A549 (cell line): Measurements from ENCODE around the gene RSRC1. TPM values are rescaled to one million over a fixed set of nuclear protein-coding genes. Genes with fewer than 3 reads are reported as not detected.

Experiments used
- ATAC-seq, 2 experiments: fragments of 200-7000 bp in 1 of 2; fragments of >200 bp in 1 of 2; cut with Nextera tagmentation in 1 of 2; cut with Tn5 transposase in 1 of 2; 3 replicates each; pipeline versions ENCODE4 v1.8.0 to v1.9.1; 2018 to 2020; ENCODE audit warnings: mild to moderate bottlenecking in 1 of 2, moderate library complexity in 1 of 2
- CTCF ChIA-PET: fragments of 300-600 bp; sonication (Branson Sonifier 250); formaldehyde crosslinking; extraction: SDS; loops from one replicate; lab custom pipeline; 2021; ENCODE audit warnings: antibody characterized with exemption, inconsistent platforms; lab: Yijun Ruan, JAX
- POLR2A ChIA-PET: fragments of 350-600 bp; formaldehyde crosslinking; extraction: SDS; loops from one replicate; lab custom pipeline; 2021; ENCODE audit warnings: antibody characterized with exemption, inconsistent platforms; lab: Yijun Ruan, JAX
- DNase-seq, 2 experiments: peaks; one replicate each; pipeline versions ENCODE4 v3.0.0 to v3.0.0-alpha.2; 2011 to 2016; ENCODE audit warnings: low read depth in 1 of 2, low spot score in 1 of 2
- FAIRE-seq: peaks from 2 replicates; lab custom pipeline; 2011; peaks lifted over from hg19 to GRCh38; lab: Jason Lieb, UNC
- H3K27ac ChIP-seq, 2 experiments: fragments of >200 bp; sonication (Bioruptor Twin); formaldehyde crosslinking; 3 replicates each; pipeline ENCODE4 v1.5.1; 2016 to 2017
- H3K4me1 ChIP-seq: fragments of >200 bp; sonication (Bioruptor Twin); formaldehyde crosslinking; 3 replicates; pipeline ENCODE4 v1.6.1; 2016
- H3K4me2 ChIP-seq: fragments of >200 bp; sonication (Bioruptor Twin); formaldehyde crosslinking; 3 replicates; pipeline ENCODE4 v1.6.1; 2016
- H3K4me3 ChIP-seq: fragments of >200 bp; sonication (Bioruptor Twin); formaldehyde crosslinking; 3 replicates; pipeline ENCODE4 v1.5.1; 2016
- H3K9me3 ChIP-seq: fragments of >200 bp; sonication (Bioruptor Twin); formaldehyde crosslinking; 3 replicates; pipeline ENCODE4 v1.6.1; 2016
- CBX2 ChIP-seq: fragments of 200-600 bp; sonication (generic); IDR thresholded peaks from 2 replicates; pipeline ENCODE4 v1.6.1; 2016; ENCODE audit warnings: low read depth, mild to moderate bottlenecking, borderline replicate concordance
- CEBPB ChIP-seq, 2 experiments: fragments of >200 bp in 1 of 2; sonication (Bioruptor Twin) in 1 of 2; formaldehyde crosslinking in 1 of 2; IDR thresholded peaks; 2 replicates each; pipeline ENCODE4 v1.6.1; 2012 to 2016
- CHD4 ChIP-seq: fragments of 200-600 bp; sonication (generic); IDR thresholded peaks from 2 replicates; pipeline ENCODE4 v1.6.1; 2016; ENCODE audit warnings: antibody characterized with exemption, mild to moderate bottlenecking, borderline replicate concordance
- EP300 ChIP-seq, 2 experiments: fragments of >200 bp; sonication (Bioruptor Twin); formaldehyde crosslinking; IDR thresholded peaks; 2 replicates in 1 of 2; 3 replicates in 1 of 2; pipeline ENCODE4 v1.6.1; 2016 to 2017
- FOSB ChIP-seq: fragments of 250-450 bp; sonication (Bioruptor Pico); IDR thresholded peaks from 2 replicates; pipeline ENCODE4 v1.5.0; 2020; ENCODE audit warnings: mild to moderate bottlenecking, moderate library complexity
- FOXS1 ChIP-seq: fragments of 250-450 bp; sonication (Bioruptor Pico); IDR thresholded peaks from 2 replicates; pipeline ENCODE4 v1.5.0; 2020; ENCODE audit warnings: mild to moderate bottlenecking, moderate library complexity
- HDAC2 ChIP-seq: fragments of 200-600 bp; sonication (generic); IDR thresholded peaks from 2 replicates; pipeline ENCODE4 v1.6.1; 2016
- HEYL ChIP-seq: fragments of 250-450 bp; sonication (Bioruptor Pico); IDR thresholded peaks from 2 replicates; pipeline ENCODE4 v1.8.0; 2021; ENCODE audit warnings: mild to moderate bottlenecking, moderate library complexity
- HOXA7 ChIP-seq: fragments of 250-450 bp; sonication (Bioruptor Pico); IDR thresholded peaks from 2 replicates; pipeline ENCODE4 v1.5.0; 2020; ENCODE audit warnings: mild to moderate bottlenecking, moderate library complexity
- HOXB13 ChIP-seq: fragments of 250-450 bp; sonication (Bioruptor Pico); IDR thresholded peaks from 2 replicates; pipeline ENCODE4 v1.5.0; 2020; ENCODE audit warnings: low read depth, mild to moderate bottlenecking, moderate library complexity
- MAFK ChIP-seq: fragments of 450-650 bp; IDR thresholded peaks from 2 replicates; pipeline ENCODE4 v1.6.1; 2014; ENCODE audit not compliant: partially characterized antibody
- MAZ ChIP-seq: fragments of 150-350 bp; IDR thresholded peaks from 2 replicates; pipeline ENCODE4 v1.6.1; 2014; ENCODE audit warnings: antibody characterized with exemption, low read depth, low read length, borderline replicate concordance
- MYC ChIP-seq: IDR thresholded peaks from 2 replicates; pipeline ENCODE4 v1.6.1; 2012; ENCODE audit warnings: mild to moderate bottlenecking, inconsistent platforms, low read length, improper control_type of control experiment, borderline replicate concordance
- NFE2L2 ChIP-seq: fragments of 150-350 bp; conservative IDR thresholded peaks from 2 replicates; pipeline ENCODE4 v1.6.1; 2014; ENCODE audit warnings: low read length
- NR3C1 ChIP-seq: fragments of >200 bp; sonication (Bioruptor Twin); formaldehyde crosslinking; IDR thresholded peaks from 3 replicates; pipeline ENCODE4 v1.6.1; 2017
- PHF8 ChIP-seq: fragments of 200-600 bp; sonication (generic); IDR thresholded peaks from 2 replicates; pipeline ENCODE4 v1.6.1; 2016; ENCODE audit warnings: low read depth, mild to moderate bottlenecking, antibody characterized with exemption, moderate library complexity, borderline replicate concordance
- RAD21 ChIP-seq, 2 experiments: fragments of >200 bp in 1 of 2; sonication (Bioruptor Twin) in 1 of 2; formaldehyde crosslinking in 1 of 2; IDR thresholded peaks in 1 of 2; conservative IDR thresholded peaks in 1 of 2; 2 replicates in 1 of 2; 3 replicates in 1 of 2; pipeline ENCODE4 v1.6.1; 2012 to 2018; ENCODE audit warnings: inconsistent platforms in 1 of 2
- RCOR1 ChIP-seq: fragments of 150-350 bp; IDR thresholded peaks from 2 replicates; pipeline ENCODE4 v1.6.1; 2014; ENCODE audit warnings: antibody characterized with exemption, low read length, low read depth
- RNF2 ChIP-seq: fragments of 200-600 bp; sonication (generic); IDR thresholded peaks from 2 replicates; pipeline ENCODE4 v1.6.1; 2016; ENCODE audit warnings: low read depth, mild to moderate bottlenecking, antibody characterized with exemption, moderate library complexity, borderline replicate concordance
- SMC3 ChIP-seq: fragments of >200 bp; sonication (Bioruptor Twin); formaldehyde crosslinking; IDR thresholded peaks from 3 replicates; pipeline ENCODE4 v1.6.1; 2018; ENCODE audit warnings: inconsistent platforms
- SREBF2 ChIP-seq: fragments of 450-650 bp; IDR thresholded peaks from 2 replicates; pipeline ENCODE4 v1.6.1; 2014; ENCODE audit warnings: mild to moderate bottlenecking, moderate library complexity
- ZFP36 ChIP-seq: fragments of 450-650 bp; IDR thresholded peaks from 2 replicates; pipeline ENCODE4 v1.6.1; 2014; ENCODE audit warnings: borderline replicate concordance; ENCODE audit not compliant: partially characterized antibody
- ZNF302 ChIP-seq: fragments of 250-450 bp; sonication (Bioruptor Pico); IDR thresholded peaks from 2 replicates; pipeline ENCODE4 v1.9.0; 2021; ENCODE audit warnings: inconsistent platforms, mild to moderate bottlenecking, moderate library complexity
- ZSCAN20 ChIP-seq: fragments of 250-450 bp; sonication (Bioruptor Pico); IDR thresholded peaks from 2 replicates; pipeline ENCODE4 v1.8.0; 2022; ENCODE audit warnings: mild to moderate bottlenecking, moderate library complexity
- WGBS: methylation state at CpG from one replicate; pipeline ENCODE4 v1.1.6; 2017; ENCODE audit errors: missing lambda C conversion rate; 5-methylcytosine and 5-hydroxymethylcytosine counted together
- polyA plus RNA-seq, 4 experiments: library from polyadenylated mRNA; depleted of rRNA in 3 of 4; stranded (reverse); fragments of >200 nt; fragmentation: RNase III in 1 of 4; extraction: RNeasy Plus Mini Kit Qiagen cat#74134 plus additional on column Dnase treatment in 1 of 4; gene quantifications; 2 replicates in 3 of 4; 3 replicates in 1 of 4; pipeline ENCODE4 v1.2.3, GENCODE V29; 2011 to 2017
- TF ChIP-seq, protein P1 (sequence below): IDR thresholded peaks from 2 replicates; pipeline ENCODE4 v1.6.1; 2012; ENCODE audit warnings: low read depth, borderline replicate concordance
- TF ChIP-seq, protein P2 (sequence below): IDR thresholded peaks from 2 replicates; pipeline ENCODE4 v1.6.1; 2012
- TF ChIP-seq, protein P3 (sequence below): fragments of 250-450 bp; sonication (Bioruptor Pico); IDR thresholded peaks from 2 replicates; pipeline ENCODE4 v1.5.0; 2021; ENCODE audit warnings: mild to moderate bottlenecking, moderate library complexity, borderline replicate concordance
- TF ChIP-seq, protein P4 (sequence below): fragments of >200 bp; sonication (Bioruptor Twin); formaldehyde crosslinking; IDR thresholded peaks from 3 replicates; pipeline ENCODE4 v1.6.1; 2016

Gene RSRC1
- polyA plus RNA-seq, 2 of the 4 experiments (the other 2 are of a cell fraction), result 17.5 to 52.2 TPM

DNA sequence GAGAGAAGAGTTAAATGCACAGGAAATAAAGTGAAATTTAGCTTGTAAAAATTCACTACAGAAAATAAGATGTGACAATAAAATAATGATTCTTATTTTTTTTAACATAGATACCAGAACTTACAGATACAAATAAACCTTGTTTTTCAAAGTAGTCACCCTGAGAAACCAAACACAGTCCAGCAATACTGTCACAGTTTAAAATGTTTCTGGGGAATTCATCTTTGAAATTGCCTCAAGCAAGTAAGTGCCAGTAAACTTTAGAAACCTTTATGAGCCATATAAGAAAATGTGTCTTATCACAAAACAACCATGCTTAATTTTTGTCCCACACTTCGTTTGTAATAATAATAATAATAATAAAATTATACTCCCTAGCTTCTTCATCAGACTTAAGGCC is 23.5 kb upstream of the RSRC1 start:
- FAIRE-seq (no peak), DNase-seq (no peak), ATAC-seq (no peak)
- ChIA-PET CTCF (no interaction called here), POLR2A (no interaction called here)
- no peaks in the 10 kb centered on the region for H3K4me1 ChIP-seq
- H3K27ac ChIP-seq, result no peak overlapping the region
- H3K4me2 ChIP-seq, result no peak overlapping the region
- WGBS, result 0% methylated on average over 1 of the region's 1 CpG
- TF ChIP-seq, protein P1, sequence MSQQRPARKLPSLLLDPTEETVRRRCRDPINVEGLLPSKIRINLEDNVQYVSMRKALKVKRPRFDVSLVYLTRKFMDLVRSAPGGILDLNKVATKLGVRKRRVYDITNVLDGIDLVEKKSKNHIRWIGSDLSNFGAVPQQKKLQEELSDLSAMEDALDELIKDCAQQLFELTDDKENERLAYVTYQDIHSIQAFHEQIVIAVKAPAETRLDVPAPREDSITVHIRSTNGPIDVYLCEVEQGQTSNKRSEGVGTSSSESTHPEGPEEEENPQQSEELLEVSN, result no peak
- no peak for TF ChIP-seq HDAC2
- no peak for TF ChIP-seq CHD4
- no peak for TF ChIP-seq FOXS1 (CRISPR knock-in tag)
- TF ChIP-seq PHF8, result no peak
- TF ChIP-seq HOXA7 (CRISPR knock-in tag), result no peak
- TF ChIP-seq ZSCAN20 (CRISPR knock-in tag), result no peak
- TF ChIP-seq HEYL (CRISPR knock-in tag), result no peak
- TF ChIP-seq RCOR1, result no peak
- TF ChIP-seq FOSB, result no peak
- no peak for TF ChIP-seq CEBPB (IDR thresholded peaks at IDR 0.05)
- TF ChIP-seq HOXB13 (CRISPR knock-in tag), result no peak
- TF ChIP-seq, protein P2, sequence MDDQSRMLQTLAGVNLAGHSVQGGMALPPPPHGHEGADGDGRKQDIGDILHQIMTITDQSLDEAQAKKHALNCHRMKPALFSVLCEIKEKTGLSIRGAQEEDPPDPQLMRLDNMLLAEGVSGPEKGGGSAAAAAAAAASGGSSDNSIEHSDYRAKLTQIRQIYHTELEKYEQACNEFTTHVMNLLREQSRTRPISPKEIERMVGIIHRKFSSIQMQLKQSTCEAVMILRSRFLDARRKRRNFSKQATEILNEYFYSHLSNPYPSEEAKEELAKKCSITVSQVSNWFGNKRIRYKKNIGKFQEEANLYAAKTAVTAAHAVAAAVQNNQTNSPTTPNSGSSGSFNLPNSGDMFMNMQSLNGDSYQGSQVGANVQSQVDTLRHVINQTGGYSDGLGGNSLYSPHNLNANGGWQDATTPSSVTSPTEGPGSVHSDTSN, result no peak
- TF ChIP-seq MAZ, result no peak
- TF ChIP-seq SMC3, result no peak
- TF ChIP-seq MYC, result no peak
- no peak for TF ChIP-seq CBX2
- no peaks in the 10 kb centered on the region for H3K9me3 ChIP-seq
- no peak overlapping the region for H3K4me3 ChIP-seq

DNA sequence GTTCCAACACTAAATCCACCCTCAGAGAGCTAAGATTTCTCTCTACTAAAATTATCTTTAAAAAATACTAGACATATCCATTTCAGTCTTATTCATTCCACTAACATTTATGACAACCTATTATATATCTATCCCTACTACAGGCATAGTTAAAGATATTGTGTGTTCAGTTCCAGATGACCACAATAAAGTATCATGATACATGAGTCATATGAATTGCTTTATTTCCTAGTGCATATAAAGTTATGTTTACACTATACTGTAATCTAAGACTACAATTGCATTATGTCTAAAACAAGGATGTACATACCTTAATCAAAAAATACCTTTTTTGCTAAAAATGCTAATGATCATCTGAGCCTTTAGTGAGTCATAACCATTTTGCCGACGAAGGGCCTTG is 23.1 kb upstream of the RSRC1 start:
- DNase-seq, result no peak
- CTCF ChIA-PET, result no interaction called here
- Histone ChIP-seq H3K9me3 (no peaks in the 10 kb centered on the region), H3K4me1 (no peaks in the 10 kb centered on the region), H3K4me3 (no peak overlapping the region), H3K27ac (no peak overlapping the region)
- 90% methylated on average over 2 of the region's 2 CpGs for WGBS
- TF ChIP-seq, protein P3, sequence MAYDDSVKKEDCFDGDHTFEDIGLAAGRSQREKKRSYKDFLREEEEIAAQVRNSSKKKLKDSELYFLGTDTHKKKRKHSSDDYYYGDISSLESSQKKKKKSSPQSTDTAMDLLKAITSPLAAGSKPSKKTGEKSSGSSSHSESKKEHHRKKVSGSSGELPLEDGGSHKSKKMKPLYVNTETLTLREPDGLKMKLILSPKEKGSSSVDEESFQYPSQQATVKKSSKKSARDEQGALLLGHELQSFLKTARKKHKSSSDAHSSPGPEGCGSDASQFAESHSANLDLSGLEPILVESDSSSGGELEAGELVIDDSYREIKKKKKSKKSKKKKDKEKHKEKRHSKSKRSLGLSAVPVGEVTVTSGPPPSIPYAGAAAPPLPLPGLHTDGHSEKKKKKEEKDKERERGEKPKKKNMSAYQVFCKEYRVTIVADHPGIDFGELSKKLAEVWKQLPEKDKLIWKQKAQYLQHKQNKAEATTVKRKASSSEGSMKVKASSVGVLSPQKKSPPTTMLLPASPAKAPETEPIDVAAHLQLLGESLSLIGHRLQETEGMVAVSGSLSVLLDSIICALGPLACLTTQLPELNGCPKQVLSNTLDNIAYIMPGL (CRISPR knock-in tag), result no peak
- TF ChIP-seq ZFP36 (no peak), FOXS1 (CRISPR knock-in tag) (no peak), RNF2 (no peak), FOSB (no peak), MAFK (no peak), MAZ (no peak), ZNF302 (CRISPR knock-in tag) (no peak), SREBF2 (no peak), NFE2L2 (no peak), ZSCAN20 (CRISPR knock-in tag) (no peak), RAD21 (conservative IDR thresholded peaks at IDR 0.05 in 1 of 2, IDR thresholded peaks at IDR 0.05 in 1 of 2) (no peak), HDAC2 (no peak), NR3C1 (no peak), MYC (no peak), HOXA7 (CRISPR knock-in tag) (no peak), EP300 (IDR thresholded peaks at IDR 0.05) (no peak)
- TF ChIP-seq, protein P2, result no peak
- TF ChIP-seq, protein P4, sequence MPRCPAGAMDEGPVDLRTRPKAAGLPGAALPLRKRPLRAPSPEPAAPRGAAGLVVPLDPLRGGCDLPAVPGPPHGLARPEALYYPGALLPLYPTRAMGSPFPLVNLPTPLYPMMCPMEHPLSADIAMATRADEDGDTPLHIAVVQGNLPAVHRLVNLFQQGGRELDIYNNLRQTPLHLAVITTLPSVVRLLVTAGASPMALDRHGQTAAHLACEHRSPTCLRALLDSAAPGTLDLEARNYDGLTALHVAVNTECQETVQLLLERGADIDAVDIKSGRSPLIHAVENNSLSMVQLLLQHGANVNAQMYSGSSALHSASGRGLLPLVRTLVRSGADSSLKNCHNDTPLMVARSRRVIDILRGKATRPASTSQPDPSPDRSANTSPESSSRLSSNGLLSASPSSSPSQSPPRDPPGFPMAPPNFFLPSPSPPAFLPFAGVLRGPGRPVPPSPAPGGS, result no peak
- TF ChIP-seq, all 56 proteins: peak for 0
- no peak for FAIRE-seq
- H3K4me2 ChIP-seq, result no peak overlapping the region
- POLR2A ChIA-PET, result no interaction called here
- ATAC-seq, result no peak
